K562 (cell line): Measurements from ENCODE around the gene IGF2R. TPM values are rescaled to one million over a fixed set of nuclear protein-coding genes. Genes with fewer than 3 reads are reported as not detected.

ENCODE experiments used
- ATAC-seq: fragments of 200-7000 bp; cut with Tn5 transposase; 3 replicates; pipeline ENCODE4 v1.9.1; 2020; ENCODE audit warnings: moderate library complexity
- BruUV-seq: library from RNA; stranded (reverse); fragments of 400-500 nt; replicated peaks from 2 replicates; lab custom pipeline; 2021; lab: Mats Ljungman, UMichigan
- CTCF ChIA-PET: fragments of 300-600 bp; formaldehyde crosslinking; extraction: SDS; loops from one replicate; lab custom pipeline; 2021; ENCODE audit warnings: low intra/inter-chr PET ratio; lab: Yijun Ruan, JAX
- POLR2A ChIA-PET: fragments of 300-600, 350-650 bp; sonication (Branson Sonifier 250); formaldehyde crosslinking; extraction: SDS; loops from one replicate; lab custom pipeline; 2021; ENCODE audit warnings: antibody characterized with exemption, inconsistent platforms; lab: Yijun Ruan, JAX
- DNase-seq, 4 experiments: peaks; one replicate each; pipeline versions ENCODE4 v3.0.0 to v3.0.0-alpha.2; 2011 to 2018; ENCODE audit warnings: low spot score in 3 of 4, mixed read lengths in 3 of 4; ENCODE audit errors: extremely low read depth in 1 of 4
- FAIRE-seq: peaks from 2 replicates; lab custom pipeline; 2011; peaks lifted over from hg19 to GRCh38; lab: Jason Lieb, UNC
- H2AFZ ChIP-seq: 2 replicates; pipeline ENCODE4 v1.6.0; 2011; ENCODE audit warnings: low read depth, low read length, control low read depth, inconsistent platforms
- H3K27ac ChIP-seq: fragments of 200-600 bp; 3 replicates; pipeline ENCODE4 v1.8.0; 2011; ENCODE audit warnings: low read depth, mild to moderate bottlenecking, control low read depth, inconsistent platforms, low read length, moderate library complexity, mixed read lengths; ENCODE audit errors: extremely low read depth
- H3K27me3 ChIP-seq, 2 experiments: fragments of 300-600 bp in 1 of 2; 2 replicates in 1 of 2; 3 replicates in 1 of 2; pipeline versions ENCODE4 v1.6.0 to v1.8.0; 2011; ENCODE audit warnings: inconsistent platforms in 2 of 2, low read length in 2 of 2, mild to moderate bottlenecking in 1 of 2, mixed read lengths in 1 of 2, moderate library complexity in 1 of 2; ENCODE audit not compliant: control insufficient read depth in 2 of 2, insufficient read depth in 2 of 2
- H3K36me3 ChIP-seq: fragments of 300-600 bp; 3 replicates; pipeline ENCODE4 v1.8.0; 2011; ENCODE audit warnings: mild to moderate bottlenecking, low read length, inconsistent platforms; ENCODE audit not compliant: control insufficient read depth, insufficient read depth
- H3K4me1 ChIP-seq, 2 experiments: fragments of 200-600 bp in 1 of 2; replicated peaks in 1 of 2; 2 replicates in 1 of 2; 3 replicates in 1 of 2; pipeline versions ENCODE4 v1.5.1 to v1.8.0; 2011; ENCODE audit warnings: inconsistent platforms in 2 of 2, low read length in 2 of 2, mild to moderate bottlenecking in 1 of 2, mixed read lengths in 1 of 2, moderate library complexity in 1 of 2; ENCODE audit not compliant: control insufficient read depth in 2 of 2, insufficient read depth in 2 of 2
- H3K4me2 ChIP-seq: 2 replicates; pipeline ENCODE4 v1.6.1; 2011; ENCODE audit warnings: low read length, control low read depth, inconsistent platforms, mixed read lengths; ENCODE audit not compliant: insufficient read depth
- H3K4me3 ChIP-seq: fragments of 200-600 bp; sonication (generic), shearing (Covaris generic); 2 replicates; pipeline ENCODE4 v1.5.1; 2016; ENCODE audit warnings: control low read depth, inconsistent platforms
- H3K79me2 ChIP-seq: fragments of 200-600 bp; 3 replicates; pipeline ENCODE4 v1.8.0; 2011; ENCODE audit warnings: low read length, inconsistent platforms; ENCODE audit not compliant: control insufficient read depth, insufficient read depth
- H3K9ac ChIP-seq, 2 experiments: 2 replicates each; pipeline versions ENCODE4 v1.6.0 to v1.6.1; 2011; ENCODE audit warnings: low read depth in 2 of 2, low read length in 2 of 2, control low read depth in 1 of 2, inconsistent platforms in 1 of 2, mild to moderate bottlenecking in 1 of 2, mixed read lengths in 1 of 2; ENCODE audit not compliant: insufficient read depth in 1 of 2
- H3K9me1 ChIP-seq: one replicate; pipeline ENCODE4 v1.6.0; 2011; ENCODE audit warnings: inconsistent platforms, mild to moderate bottlenecking, low read length, moderate library complexity; ENCODE audit not compliant: control insufficient read depth, insufficient read depth
- H3K9me3 ChIP-seq: replicated peaks from 2 replicates; pipeline ENCODE4 v1.5.1; 2011; ENCODE audit warnings: low read depth, low read length, inconsistent platforms; ENCODE audit not compliant: control insufficient read depth, insufficient read depth
- H4K20me1 ChIP-seq: replicated peaks from 2 replicates; pipeline ENCODE4 v1.6.1; 2011; ENCODE audit warnings: low read length, inconsistent platforms, mixed read lengths; ENCODE audit not compliant: control insufficient read depth, insufficient read depth
- CBX2 ChIP-seq: fragments of 200-600 bp; sonication (generic); IDR thresholded peaks from one replicate; pipeline ENCODE4 v1.6.1; 2012; ENCODE audit warnings: mild to moderate bottlenecking, low read length, inconsistent platforms; ENCODE audit not compliant: insufficient read depth, poor library complexity, severe bottlenecking
- MAX ChIP-seq: sonication (generic); formaldehyde crosslinking; IDR thresholded peaks from 2 replicates; pipeline ENCODE4 v1.9.0; 2022; ENCODE audit warnings: mild to moderate bottlenecking, missing genetic modification reagents
- MLX ChIP-seq, 2 experiments: fragments of 450-650 bp in 1 of 2; sonication (generic) in 1 of 2; formaldehyde crosslinking; conservative IDR thresholded peaks; 2 replicates each; pipeline versions ENCODE4 v1.4.0 to v1.8.1; 2020 to 2022; ENCODE audit warnings: mild to moderate bottlenecking in 1 of 2, missing genetic modification reagents in 1 of 2
- NFE2L1 ChIP-seq: fragments of 450-650 bp; IDR thresholded peaks from 2 replicates; pipeline ENCODE4 v1.6.1; 2016; ENCODE audit warnings: missing genetic modification characterization, low read depth, mild to moderate bottlenecking, missing compliant biosample characterization, moderate library complexity, borderline replicate concordance
- POLR2G ChIP-seq: fragments of 200-400 bp; formaldehyde crosslinking; IDR thresholded peaks from 2 replicates; pipeline ENCODE4 v1.6.1; 2017; ENCODE audit warnings: low read depth, mild to moderate bottlenecking, antibody characterized with exemption, low read length, moderate library complexity
- SIX5 ChIP-seq, 2 experiments: IDR thresholded peaks; 2 replicates each; pipeline ENCODE4 v1.6.1; 2011; ENCODE audit warnings: low read length in 2 of 2, borderline replicate concordance in 1 of 2, low read depth in 1 of 2, mild to moderate bottlenecking in 1 of 2, moderate library complexity in 1 of 2; ENCODE audit not compliant: insufficient read depth in 1 of 2
- ZBTB49 ChIP-seq: sonication (generic); formaldehyde crosslinking; IDR thresholded peaks from 2 replicates; pipeline ENCODE4 v1.8.0; 2022; ENCODE audit warnings: missing genetic modification reagents, mild to moderate bottlenecking, borderline replicate concordance
- ZNF589 ChIP-seq: fragments of 200-800 bp; sonication (Bioruptor generic); IDR thresholded peaks from 2 replicates; pipeline ENCODE4 v1.6.1; 2016; ENCODE audit warnings: low read depth, missing genetic modification characterization, missing compliant biosample characterization
- WGBS: fragments of 100-300 bp; shearing (Covaris generic); methylation state at CpG from one replicate; pipeline ENCODE4 v1.1.6; 2016; ENCODE audit warnings: low coverage, mixed read lengths; ENCODE audit not compliant: insufficient coverage; ENCODE audit errors: missing lambda C conversion rate; 5-methylcytosine and 5-hydroxymethylcytosine counted together
- in situ Hi-C: fragments of 300-500 bp; cut with MboI; formaldehyde crosslinking; loops from 4 replicates; pipeline ENCODE4 v1.15.0; 2018; ENCODE audit warnings: inconsistent platforms, mixed read lengths
- intact Hi-C: fragments of 100-400 bp; cut with micrococcal nuclease; formaldehyde crosslinking; loops from 2 replicates; pipeline ENCODE4 v1.14.2; 2022
- polyA plus RNA-seq, 8 experiments: library from polyadenylated mRNA; depleted of rRNA in 4 of 8; stranded (reverse) in 5 of 8; unstranded in 3 of 8; fragments of >200 nt; fragmentation: Nextera tagmentation in 2 of 8; fragmentation: Illumina TruSeq in 1 of 8; extraction: Ambion mirVana in 2 of 8; extraction: Trizol in 1 of 8; gene quantifications; 2 replicates each; pipeline versions ENCODE4 v1.2.1 to v1.2.3, GENCODE V29; 2011 to 2014; ENCODE audit warnings: inconsistent platforms in 1 of 8, missing spikeins in 1 of 8
- total RNA-seq, 7 experiments: library from RNA; depleted of rRNA in 6 of 7; stranded (reverse); fragments of >200 nt in 6 of 7; fragmentation: Illumina TruSeq in 2 of 7; extraction: Trizol in 2 of 7; gene quantifications; 2 replicates each; pipeline versions ENCODE4 v1.2.1 to v1.2.3, GENCODE V29; 2011 to 2021; ENCODE audit warnings: low replicate concordance in 1 of 7
- TF ChIP-seq, protein P1 (sequence below): sonication (generic); formaldehyde crosslinking; IDR thresholded peaks from 2 replicates; pipeline ENCODE4 v1.9.0; 2022; ENCODE audit warnings: mild to moderate bottlenecking, missing genetic modification reagents
- TF ChIP-seq, protein P2 (sequence below): fragments of 450-650 bp; formaldehyde crosslinking; IDR thresholded peaks from 2 replicates; pipeline ENCODE4 v1.4.0; 2020; ENCODE audit warnings: mild to moderate bottlenecking, moderate library complexity

IGF2R gene
- total and polyA plus RNA-seq, 9 of the 15 experiments (the other 6 are each of a cell fraction or from before 2014, with no cell fraction given), result 3.5 to 92.3 (median 34.5) TPM

DNA sequence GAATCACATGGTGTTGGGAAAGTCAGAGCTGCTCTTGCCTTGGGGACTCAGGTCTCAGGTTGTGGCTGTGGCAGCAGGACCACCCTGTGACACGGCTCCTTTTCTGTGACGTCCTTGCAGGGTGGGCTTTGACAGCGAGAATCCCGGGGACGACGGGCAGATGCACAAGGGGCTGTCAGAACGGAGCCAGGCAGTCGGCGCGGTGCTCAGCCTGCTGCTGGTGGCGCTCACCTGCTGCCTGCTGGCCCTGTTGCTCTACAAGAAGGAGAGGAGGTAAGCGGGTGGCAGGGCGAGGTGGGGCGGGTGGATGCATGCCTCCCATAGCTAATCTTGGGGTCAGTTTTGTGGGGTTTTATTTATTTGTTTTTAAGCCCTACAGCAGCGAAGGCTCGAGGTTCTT lies 133.5 kb downstream of the IGF2R start:
- H3K36me3 ChIP-seq, result peaks cover 75% of the 10 kb centered on the region
- H3K27me3 ChIP-seq, result no peaks in the 10 kb centered on the region; a peak in 1 of 5 replicates
- peaks cover 10% of the 10 kb centered on the region; the same call in 2 of the 3 replicates for H3K79me2 ChIP-seq
- intact Hi-C loops (loop anchor here (5.0 kb wide), 2 partner anchors 240 to 410 kb away; partner anchors contain the start of gene SOD2), in situ Hi-C loops (no loop called here)
- no peak overlapping the region for H2AFZ ChIP-seq
- H4K20me1 ChIP-seq, result peaks cover 18% of the 10 kb centered on the region
- CTCF ChIA-PET, result no interaction called here
- peaks cover 32% of the 10 kb centered on the region in 2 experiments for H3K4me1 ChIP-seq
- no TSS peak for BruUV-seq
- WGBS, result 94% methylated on average over 16 of the region's 16 CpGs
- no peaks in the 10 kb centered on the region for H3K9me3 ChIP-seq
- peak overlapping the region; percentile 76; the same call in 2 of the 3 replicates for H3K27ac ChIP-seq
- peak overlapping the region; percentile 42 to 78; a peak in 2 of 4 replicates for H3K9ac ChIP-seq
- no peak overlapping the region for H3K4me3 ChIP-seq
- peak overlapping the region; percentile 63; the same call in 1 of the 2 replicates for H3K4me2 ChIP-seq
- no peak for DNase-seq
- POLR2A ChIA-PET, result interaction anchor here (0.7 kb wide), 1 partner anchor 14 kb away, joined by 3 read pairs; no protein-coding TSS in a partner anchor
- no peak for FAIRE-seq
- no peak for ATAC-seq
- H3K9me1 ChIP-seq, result peaks cover 9% of the 10 kb centered on the region
- TF ChIP-seq, protein P1, sequence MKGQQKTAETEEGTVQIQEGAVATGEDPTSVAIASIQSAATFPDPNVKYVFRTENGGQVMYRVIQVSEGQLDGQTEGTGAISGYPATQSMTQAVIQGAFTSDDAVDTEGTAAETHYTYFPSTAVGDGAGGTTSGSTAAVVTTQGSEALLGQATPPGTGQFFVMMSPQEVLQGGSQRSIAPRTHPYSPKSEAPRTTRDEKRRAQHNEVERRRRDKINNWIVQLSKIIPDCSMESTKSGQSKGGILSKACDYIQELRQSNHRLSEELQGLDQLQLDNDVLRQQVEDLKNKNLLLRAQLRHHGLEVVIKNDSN (CRISPR knock-in tag), result peak; percentile 10; the same call in 1 of the 2 replicates
- TF ChIP-seq, protein P2, sequence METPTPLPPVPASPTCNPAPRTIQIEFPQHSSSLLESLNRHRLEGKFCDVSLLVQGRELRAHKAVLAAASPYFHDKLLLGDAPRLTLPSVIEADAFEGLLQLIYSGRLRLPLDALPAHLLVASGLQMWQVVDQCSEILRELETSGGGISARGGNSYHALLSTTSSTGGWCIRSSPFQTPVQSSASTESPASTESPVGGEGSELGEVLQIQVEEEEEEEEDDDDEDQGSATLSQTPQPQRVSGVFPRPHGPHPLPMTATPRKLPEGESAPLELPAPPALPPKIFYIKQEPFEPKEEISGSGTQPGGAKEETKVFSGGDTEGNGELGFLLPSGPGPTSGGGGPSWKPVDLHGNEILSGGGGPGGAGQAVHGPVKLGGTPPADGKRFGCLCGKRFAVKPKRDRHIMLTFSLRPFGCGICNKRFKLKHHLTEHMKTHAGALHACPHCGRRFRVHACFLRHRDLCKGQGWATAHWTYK (CRISPR knock-in tag), result no peak
- no peak for TF ChIP-seq SIX5 (IDR thresholded peaks at IDR 0.05; ENCODE audit: borderline replicate concordance in 1 of 2, insufficient read depth in 1 of 2, low read depth in 1 of 2, low read length in 2 of 2)
- peak in 1 of 2 experiments; percentile 57; a peak in 1 of 4 replicates for TF ChIP-seq MLX (CRISPR knock-in tag; conservative IDR thresholded peaks at IDR 0.05)
- no peak for TF ChIP-seq CBX2
- TF ChIP-seq MAX (CRISPR knock-in tag), result 0 out of 2 replicates have a peak, but pooled peaks have one; percentile 35
- TF ChIP-seq ZBTB49 (CRISPR knock-in tag), result 0 out of 2 replicates have a peak, but pooled peaks have one; percentile 60
- TF ChIP-seq ZNF589, result peak; percentile 34; the same call in 1 of the 2 replicates
- peak; percentile 30 for TF ChIP-seq POLR2G
- no peak for TF ChIP-seq NFE2L1 (tag)
